GM21825 (cell line): ENCODE data around the gene PTPRE.

Experiments used
- ATAC-seq: cut with Tn5 transposase; IDR thresholded peaks from one replicate; pipeline ENCODE4 v1.9.1; 2021; ENCODE audit warnings: mild to moderate bottlenecking, moderate library complexity; ENCODE audit not compliant: unreplicated experiment

The PTPRE gene, protein sequence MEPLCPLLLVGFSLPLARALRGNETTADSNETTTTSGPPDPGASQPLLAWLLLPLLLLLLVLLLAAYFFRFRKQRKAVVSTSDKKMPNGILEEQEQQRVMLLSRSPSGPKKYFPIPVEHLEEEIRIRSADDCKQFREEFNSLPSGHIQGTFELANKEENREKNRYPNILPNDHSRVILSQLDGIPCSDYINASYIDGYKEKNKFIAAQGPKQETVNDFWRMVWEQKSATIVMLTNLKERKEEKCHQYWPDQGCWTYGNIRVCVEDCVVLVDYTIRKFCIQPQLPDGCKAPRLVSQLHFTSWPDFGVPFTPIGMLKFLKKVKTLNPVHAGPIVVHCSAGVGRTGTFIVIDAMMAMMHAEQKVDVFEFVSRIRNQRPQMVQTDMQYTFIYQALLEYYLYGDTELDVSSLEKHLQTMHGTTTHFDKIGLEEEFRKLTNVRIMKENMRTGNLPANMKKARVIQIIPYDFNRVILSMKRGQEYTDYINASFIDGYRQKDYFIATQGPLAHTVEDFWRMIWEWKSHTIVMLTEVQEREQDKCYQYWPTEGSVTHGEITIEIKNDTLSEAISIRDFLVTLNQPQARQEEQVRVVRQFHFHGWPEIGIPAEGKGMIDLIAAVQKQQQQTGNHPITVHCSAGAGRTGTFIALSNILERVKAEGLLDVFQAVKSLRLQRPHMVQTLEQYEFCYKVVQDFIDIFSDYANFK

DNA sequence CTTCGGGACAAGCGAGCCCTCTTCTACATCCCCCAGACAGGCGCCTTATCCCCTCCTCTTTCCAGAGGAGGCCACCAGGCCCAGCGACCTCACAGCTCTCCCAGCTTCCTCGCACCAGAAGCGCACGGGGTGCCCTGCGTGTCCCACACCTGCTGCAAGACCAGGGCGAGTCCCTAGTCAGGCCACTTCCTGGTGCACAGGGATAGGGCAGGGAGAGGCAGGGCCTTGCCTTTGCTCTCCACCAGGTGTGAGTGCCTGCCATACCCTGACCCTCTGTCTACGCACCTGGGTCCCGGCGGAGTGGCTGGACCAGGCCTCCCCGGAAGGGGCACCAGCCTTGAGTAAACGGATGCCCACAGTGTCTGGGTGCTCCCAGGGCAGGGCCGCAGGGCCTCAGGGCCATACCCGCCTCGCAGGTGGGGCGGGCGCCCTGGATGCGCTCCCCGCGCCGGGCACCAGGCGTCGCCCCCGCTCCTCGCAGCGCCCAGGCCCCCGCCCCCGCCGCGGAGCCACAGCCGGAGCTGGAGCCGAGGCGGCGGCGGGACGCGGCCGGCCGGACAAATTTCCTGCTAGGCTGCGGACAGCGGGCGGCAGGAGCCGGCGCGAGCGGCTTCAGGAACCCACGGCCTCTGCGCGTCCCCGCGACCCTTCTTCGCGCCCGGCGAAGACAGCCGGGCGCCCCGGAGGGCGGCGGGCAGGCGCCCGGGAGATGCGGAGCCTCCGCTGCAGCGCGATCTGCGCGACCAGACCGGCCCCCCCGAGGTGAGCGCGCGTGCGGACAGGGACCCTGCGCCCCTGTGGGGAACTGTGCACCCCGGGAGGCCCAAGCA is at the start of gene PTPRE:
Gene PTPRE (plus strand): TSS at position 556 of the 830 bp plus-strand sequence. CDS start 133,779 bp downstream, outside the sequence.
- ATAC-seq, result peak; percentile 94

DNA sequence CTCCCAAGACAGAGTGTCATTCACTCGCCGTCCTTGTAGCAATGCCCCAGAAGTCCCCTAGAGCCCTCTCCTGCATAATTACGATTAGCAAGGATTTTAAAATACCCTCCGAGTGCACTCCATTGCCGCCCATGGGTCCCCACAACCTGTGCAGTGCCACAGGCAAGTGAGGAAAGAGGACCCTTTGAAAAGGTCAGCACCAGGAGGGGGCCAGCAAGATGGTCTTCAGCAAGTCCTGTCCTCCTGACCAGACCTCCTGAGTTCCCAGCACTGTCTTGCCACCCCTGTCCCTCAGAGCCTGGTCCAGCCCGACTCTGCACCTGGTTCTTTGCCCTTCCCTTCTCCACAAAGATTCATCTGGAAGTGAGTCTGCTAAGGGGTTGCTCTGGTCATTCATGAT is 46.3 kb upstream of the PTPRE start:
- no peak for ATAC-seq

DNA sequence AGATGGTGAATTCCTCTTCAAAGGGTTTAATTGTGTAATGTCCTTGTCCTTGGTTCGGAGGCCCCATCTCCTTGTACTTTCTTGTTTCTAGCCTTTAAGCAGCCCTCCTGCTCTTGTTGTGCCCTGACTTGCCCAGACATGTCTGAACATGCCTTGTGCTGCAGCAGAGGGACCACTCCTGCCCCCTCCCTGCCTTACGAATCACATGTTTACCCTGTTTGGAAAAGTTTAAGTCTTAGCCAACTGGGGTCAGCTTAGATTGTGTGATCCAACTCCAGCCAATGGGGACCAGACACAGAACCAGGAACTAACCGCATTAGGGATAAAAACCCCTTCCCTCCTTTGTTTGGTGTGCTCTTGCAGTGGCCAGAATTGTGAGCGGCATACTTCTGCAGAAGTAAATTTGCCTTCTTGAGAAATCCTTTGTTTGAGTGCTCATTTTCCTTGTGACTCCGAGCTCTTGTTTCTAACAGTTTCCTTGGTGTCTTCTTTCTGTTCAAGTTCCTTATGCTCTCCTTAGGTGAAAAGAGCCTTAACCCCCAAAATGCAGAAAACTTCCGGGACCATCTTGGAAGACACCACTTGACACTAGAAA is 43.6 kb upstream of the PTPRE start:
- ATAC-seq, result no peak

DNA sequence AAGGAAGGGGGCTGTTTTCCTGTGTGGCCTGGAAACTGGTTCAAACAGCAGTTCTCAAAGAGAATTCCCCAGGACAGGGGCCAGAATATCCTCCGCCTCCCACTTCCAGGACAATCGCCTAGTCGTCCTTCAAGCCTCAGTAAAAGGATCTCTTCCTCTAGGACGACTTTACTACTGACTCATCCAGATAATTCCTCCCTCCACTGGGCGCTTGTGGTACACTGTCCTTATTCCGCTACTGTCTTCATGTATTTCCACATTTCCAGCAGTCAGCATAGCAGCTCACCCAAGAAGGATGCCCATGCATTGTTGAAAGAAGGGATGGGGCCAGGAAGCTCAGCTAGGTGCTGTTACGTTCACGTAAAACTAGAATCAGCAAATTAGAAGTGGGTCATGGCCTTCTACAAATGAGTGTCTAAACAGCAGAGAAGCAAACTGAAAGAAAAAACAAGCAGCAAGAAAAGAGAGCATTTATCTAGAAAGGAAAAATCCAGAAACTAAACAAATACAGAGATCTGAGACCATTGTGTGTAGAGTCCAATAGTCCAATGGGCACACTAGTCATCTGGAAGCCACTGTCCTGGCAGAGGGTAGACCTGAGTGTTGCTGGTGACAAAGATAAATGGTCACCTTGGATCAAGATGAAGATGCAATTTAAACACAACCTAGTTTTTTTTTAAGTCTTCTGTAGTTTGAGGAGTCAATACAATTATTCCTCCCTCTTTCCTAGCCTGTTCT is 40.5 kb upstream of the PTPRE start:
- no peak for ATAC-seq

DNA sequence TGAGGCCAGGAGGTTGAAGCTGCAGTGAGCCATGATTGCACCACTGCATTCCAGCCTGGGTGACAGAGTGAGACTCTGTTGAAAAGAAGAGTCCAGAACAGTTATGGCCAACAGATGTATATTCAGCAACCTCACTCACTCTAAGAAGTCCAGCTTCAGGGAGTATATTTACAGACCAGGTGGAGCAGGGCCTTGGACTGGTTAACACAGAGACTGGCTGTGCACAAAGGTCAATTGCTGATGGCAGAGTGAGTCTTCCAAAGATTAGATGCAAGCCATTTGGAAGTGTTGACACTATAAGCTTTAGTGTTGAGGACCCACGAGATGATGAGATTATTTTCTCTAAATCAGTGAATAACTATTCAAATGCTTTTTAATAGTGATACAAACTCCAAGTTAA is 39.1 kb upstream of the PTPRE start:
- no peak for ATAC-seq

DNA sequence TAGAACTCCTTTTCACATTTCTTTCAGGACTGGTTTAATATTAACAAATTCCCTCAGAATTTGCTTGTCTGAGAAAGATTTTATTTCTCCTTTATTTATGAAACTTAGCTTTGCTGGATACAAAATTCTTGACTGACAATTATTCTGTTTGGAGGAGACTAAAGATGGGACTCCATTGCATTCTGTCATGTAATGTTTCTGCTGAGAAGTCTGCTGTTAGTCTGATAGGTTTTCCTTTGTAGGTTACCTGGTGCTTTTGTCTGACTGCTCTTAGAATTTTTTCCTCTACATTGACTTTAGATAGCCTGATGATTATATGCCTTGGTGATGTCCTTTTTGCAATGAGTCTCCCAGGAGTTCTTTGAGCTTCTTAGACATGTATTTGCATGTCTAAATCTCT is 37.6 kb upstream of the PTPRE start:
- no peak for ATAC-seq

DNA sequence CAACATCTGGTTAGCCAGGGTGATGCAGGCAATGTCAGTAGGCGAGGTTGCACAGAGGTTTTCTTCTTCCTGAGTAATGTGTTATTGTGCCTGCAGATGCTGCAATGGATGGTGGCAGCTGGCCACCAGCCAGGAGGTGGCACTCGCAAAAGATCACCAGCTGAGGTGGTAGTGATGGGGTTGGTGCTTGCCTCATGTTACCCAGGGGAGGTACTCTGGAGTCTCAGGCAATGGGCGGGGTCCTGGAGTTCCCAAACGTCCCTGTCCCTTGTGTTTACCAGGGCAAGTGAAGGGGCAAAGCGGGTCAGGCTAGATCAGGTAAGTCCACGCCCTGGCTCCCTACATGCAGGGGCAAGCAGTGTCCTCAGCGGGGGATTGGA is 35.3 kb upstream of the PTPRE start:
- no peak for ATAC-seq

DNA sequence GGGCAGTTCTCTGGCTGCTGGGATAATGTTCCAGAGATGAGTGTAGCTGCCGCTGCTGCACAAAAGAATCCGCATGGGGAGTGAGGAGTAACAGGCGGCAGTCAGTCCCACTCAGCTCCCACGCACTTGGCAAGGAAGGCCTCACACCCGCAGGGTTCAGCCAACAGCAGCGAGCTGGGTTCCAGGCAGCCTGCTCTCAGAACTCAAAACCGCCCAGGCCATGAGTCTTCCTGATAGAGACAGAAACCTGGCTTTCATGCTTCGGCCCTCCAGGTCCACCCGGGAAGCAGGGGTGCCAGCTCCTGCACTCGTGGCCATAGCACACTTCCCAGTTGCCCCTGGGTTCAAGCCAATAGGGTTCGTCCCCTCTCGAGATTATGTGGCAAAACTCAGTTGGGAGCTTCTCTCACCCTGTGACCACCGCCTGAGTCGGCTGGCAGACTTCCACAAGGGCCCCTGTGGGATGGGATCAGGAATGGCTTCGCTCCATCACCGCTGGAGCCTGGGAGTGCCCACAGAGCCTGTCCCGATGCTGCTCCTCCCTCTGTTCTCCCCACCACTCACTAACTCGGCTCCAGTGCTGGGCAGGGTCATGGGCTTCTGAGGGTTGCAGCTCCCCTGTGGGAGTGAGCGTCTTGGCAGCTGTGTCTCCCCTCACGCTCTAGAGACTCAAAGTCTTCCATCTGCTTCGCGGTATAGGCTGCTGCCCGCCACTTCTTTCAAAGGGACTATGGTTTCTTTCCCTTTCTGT is 34.7 kb upstream of the PTPRE start:
- ATAC-seq, result no peak

DNA sequence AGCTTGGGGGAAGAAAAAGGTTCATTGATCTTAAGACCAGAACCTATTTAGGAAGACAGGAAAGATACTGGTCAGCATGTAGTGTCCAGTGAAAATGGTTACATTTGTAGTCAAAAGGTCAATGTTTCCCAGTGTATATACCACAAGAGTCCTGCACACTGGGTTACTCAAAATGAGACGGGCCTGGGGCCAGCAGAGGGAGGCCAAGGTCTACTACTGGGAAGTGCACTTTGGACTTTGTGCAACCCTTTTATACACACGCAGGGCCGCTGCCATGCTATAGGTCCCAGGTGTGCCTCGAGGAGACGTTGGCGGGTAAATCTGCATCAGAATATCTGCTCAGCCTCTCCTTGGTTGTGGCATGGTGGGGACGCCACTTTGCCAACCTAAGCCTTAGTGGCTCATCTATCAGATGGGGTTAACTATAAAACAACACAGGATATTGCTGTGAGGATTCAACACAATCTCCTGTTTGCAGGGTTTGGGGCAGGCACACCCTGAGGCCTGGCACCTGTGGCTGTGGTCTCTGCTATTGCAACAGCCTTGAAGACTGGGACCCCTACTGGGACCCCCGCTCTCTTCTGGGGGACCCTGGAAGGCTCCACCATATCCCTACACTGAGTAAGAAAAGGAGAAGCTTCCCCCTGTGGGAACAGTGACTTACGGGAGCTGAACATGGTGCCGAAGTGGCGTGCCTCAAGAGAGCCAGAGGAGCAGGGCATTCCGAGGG is 33.9 kb upstream of the PTPRE start:
- no peak for ATAC-seq

DNA sequence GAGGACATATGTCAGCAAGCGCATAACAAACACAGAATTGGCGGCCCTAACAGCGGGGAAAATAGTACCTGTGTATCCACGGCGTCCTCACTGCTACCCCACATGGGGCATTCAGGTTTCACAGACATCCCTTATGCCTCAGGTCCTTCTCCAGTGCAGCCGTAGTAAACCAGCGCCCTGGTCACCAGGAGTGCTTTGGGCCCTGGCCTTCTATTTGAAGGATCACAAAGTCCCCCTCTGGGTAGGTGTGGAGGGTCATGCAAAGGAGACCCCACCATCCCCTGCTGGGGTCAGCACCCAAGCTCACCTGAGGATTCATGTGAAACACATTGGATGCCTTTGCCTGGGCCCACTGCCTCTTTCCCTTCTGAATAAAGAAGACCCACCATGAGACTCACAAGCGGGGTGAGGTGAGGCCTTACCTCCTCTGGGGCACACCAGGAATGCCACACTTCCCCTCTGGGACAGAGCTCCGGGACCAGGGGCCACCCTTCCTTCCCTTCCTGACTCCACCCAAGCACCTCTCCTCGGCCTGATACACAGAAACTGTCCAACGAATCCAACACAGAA is 32.9 kb upstream of the PTPRE start:
- ATAC-seq, result no peak

DNA sequence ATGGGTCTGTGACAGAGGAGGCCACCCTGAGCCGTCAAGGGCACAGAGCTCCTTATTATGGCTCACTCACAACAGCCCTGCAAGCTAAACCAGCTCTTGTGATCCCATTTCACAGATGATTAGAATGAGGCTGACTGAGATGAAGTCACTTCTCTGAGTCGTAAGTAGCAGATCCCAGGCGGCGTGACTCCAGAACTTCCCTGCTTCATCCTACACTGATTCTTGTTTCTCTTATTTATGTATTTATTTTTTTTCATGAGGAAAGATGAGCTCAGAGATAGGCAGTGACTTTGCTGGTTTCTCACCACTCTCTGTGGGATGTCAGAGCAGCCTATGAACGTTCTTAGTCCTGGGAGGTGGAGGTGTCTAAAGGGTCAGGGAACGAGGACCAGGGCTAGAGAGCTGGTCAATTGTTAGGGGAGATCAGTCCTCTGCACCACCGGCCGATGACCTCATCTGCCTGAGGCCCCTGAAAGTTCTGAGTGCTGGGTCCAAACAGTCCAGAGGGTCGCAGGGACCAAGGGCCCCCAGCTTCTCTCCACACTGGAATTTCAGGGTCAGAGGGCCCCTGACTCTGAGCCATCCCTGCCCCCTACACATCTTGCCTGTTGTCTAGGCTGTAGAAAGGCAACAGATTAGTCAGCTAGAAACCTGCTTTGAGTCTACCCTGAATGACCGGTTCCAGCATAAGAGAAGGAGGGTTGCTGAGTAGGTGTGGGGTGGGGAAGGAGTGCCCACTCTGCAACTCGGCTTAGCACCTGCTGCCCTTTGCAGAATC is 32.0 kb upstream of the PTPRE start:
- no peak for ATAC-seq

DNA sequence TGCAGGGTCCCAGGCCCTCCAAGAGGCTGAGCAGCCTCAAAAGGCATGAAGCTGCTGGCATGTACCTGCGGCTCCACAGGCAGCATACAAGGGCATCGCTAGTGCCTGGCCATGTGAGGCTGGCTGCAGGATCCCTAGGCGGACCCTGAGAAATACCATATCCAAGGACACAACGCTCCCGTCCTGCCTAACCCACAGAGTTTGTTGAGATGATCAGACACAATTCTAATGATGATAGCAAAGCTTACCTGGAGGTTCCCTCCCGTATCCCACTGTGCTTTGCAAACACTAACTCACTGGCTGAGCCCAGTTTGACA is 31.5 kb upstream of the PTPRE start:
- no peak for ATAC-seq

DNA sequence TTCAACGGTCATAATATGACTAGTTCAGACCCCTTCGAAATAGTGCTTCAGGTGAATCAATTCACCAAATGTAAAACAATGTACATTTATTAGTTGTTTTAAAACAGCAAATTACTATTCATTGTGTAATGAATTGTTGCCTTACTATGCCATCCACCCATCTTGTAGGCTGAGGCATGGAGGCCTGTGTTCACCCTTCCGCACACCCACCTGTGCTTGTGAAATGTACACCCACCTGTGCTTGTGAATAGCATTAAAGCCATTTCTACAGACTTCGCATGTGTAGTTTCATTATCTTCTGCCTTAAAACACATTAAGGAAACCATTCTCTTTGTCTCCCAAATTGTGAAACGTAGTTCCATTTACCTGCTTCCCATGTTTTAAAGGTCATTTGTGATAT is 31.0 kb upstream of the PTPRE start:
- no peak for ATAC-seq

DNA sequence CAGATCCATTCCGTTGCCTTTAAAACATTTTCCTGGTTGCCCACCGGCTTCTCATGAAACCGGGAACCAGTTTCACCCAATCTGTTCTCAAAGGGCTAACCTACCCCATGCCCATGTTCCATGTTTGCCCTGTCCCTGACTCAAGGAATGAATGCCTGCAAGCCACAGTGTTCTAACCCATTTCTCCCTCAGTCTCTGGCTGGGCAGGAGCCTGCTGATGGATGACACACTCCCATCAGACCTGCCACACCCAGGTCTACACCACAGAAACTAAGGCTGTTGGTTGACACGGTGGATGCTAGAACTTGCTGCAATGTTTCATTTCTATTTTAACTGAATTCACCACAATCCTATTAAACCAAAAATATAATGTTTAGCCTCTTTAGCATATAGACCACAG is 29.8 kb upstream of the PTPRE start:
- no peak for ATAC-seq

DNA sequence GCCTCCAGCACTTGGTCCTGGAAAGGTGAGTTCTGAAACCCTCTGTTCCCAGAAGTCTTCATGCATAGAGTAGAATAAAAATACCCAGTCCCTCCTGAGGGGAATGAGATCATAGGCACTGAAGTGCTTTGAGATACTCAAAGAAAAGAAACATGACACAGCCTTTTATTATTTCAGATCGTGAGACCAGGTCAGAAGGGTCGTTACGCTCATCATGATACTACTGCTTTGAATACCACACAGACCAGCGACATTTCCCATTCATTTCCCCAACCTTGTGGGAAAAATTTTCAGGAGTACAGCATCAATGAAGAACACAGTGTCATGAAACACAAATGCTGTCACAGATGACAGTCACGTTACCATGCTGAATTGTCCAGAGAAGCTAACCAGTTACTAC is 29.2 kb upstream of the PTPRE start:
- no peak for ATAC-seq

DNA sequence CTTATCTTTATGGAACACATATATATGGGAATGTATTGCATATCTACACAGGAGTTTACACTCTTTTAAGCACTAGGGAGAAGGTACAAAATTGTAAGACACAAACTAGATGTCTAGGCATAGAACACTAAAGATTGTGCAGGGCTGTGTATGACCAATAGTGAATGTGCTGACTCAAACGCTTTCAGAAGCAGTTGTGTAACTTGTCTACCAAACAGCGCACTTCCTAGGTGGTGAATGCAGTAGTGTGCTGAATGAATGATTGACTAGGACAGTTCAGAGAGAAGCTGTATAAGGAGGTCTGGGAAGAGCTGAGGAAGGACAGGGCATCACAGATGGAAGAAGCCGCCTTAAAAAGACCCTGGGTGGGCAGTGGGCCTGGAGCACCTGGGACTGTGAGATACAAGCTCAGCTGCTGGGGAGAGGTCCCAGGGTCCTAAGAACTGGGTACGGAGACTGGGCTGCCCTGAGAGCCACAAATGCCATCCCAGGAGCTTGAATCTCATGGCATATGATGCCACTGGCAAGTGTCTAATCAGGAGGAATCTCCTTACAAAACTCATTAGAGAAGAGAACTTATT is 28.3 kb upstream of the PTPRE start:
- ATAC-seq, result no peak

DNA sequence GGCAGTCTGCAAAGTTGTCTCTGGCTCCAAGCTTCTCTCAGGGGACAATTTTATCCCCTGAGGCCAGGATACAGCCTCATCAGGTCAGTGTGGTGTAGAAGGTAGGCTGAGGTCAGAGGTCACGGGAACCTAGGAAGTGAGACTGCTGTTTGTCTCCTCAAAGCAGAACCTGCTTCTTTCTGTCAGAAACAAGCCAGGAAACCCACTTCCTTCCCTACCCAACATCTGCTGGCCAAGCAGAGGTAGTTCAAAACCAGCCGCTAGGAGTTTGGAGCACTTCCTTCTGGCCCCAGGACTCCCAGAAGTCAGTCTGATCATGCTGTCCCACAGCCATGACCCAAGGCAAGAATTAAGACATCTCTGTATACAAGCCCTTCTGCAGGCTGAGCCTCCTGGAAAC is 26.3 kb upstream of the PTPRE start:
- no peak for ATAC-seq

DNA sequence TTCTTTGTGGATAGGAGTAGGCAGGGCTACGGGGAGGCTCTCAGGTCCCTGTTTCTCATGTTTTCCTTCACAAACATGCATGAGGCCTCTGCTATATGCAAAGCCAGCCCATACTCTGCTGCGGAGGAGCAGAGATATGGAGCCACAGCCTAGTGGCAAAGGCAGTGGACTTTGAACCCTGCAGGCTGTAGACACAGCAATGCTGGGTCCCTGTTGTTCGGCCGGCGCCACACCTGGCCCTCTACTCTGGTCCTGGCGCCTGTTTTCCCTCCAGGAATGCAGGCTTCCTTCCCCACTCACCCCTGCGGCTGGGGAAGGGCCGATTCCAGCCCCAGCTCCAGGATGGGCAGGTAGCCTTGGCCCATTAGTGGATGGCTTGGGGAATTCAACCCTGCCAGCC is 25.6 kb upstream of the PTPRE start:
- no peak for ATAC-seq
